CD4-positive, alpha-beta T cell (primary cell): ENCODE data around the gene ZCCHC10. TPM values are rescaled to one million over a fixed set of nuclear protein-coding genes. Genes with fewer than 3 reads are reported as not detected.

Experiments
- ATAC-seq: fragments of 200-7000 bp; cut with Tn5 transposase; one replicate; pipeline ENCODE4 v1.10.0; 2022; ENCODE audit warnings: mild to moderate bottlenecking; ENCODE audit not compliant: poor library complexity
- CTCF ChIA-PET: fragments of 350-600 bp; sonication (Branson Sonifier 250); formaldehyde crosslinking; loops from one replicate; lab custom pipeline; 2021; ENCODE audit warnings: antibody characterized with exemption, inconsistent platforms; lab: Charles Lee
- POLR2A ChIA-PET: fragments of 350-600 bp; sonication (Branson Sonifier 250); formaldehyde crosslinking; loops from one replicate; lab custom pipeline; 2021; ENCODE audit warnings: antibody characterized with exemption, inconsistent platforms; lab: Charles Lee
- DNase-seq, 14 experiments: peaks; one replicate each; pipeline ENCODE4 v3.0.0-alpha.2; 2013 to 2020; ENCODE audit warnings: mixed read lengths in 2 of 14
- H3K27ac ChIP-seq, 2 donors: one replicate each; pipeline versions ENCODE4 v1.5.1 to v1.7.0; 2013; ENCODE audit warnings: low read length in 2 of 2, low read depth in 1 of 2, mild to moderate bottlenecking in 1 of 2
- H3K27me3 ChIP-seq, 2 experiments: 1 replicate in 1 of 2; 2 replicates in 1 of 2; pipeline versions ENCODE4 v1.6.1 to v1.7.0; 2013; ENCODE audit warnings: low read length in 2 of 2, control low read depth in 1 of 2, mild to moderate bottlenecking in 1 of 2, moderate library complexity in 1 of 2; ENCODE audit not compliant: insufficient read depth in 2 of 2, control insufficient read depth in 1 of 2
- H3K36me3 ChIP-seq: one replicate; pipeline ENCODE4 v1.6.1; 2013; ENCODE audit warnings: low read length, control low read depth; ENCODE audit not compliant: insufficient read depth
- H3K4me1 ChIP-seq: one replicate; pipeline ENCODE4 v1.6.1; 2013; ENCODE audit warnings: low read length, control low read depth; ENCODE audit not compliant: insufficient read depth
- H3K4me3 ChIP-seq: one replicate; pipeline ENCODE4 v1.5.1; 2013; ENCODE audit warnings: mild to moderate bottlenecking, low read length, moderate library complexity
- H3K9me3 ChIP-seq, 2 experiments: 1 replicate in 1 of 2; 2 replicates in 1 of 2; pipeline versions ENCODE4 v1.6.1 to v1.7.0; 2013; ENCODE audit warnings: low read length in 2 of 2, mild to moderate bottlenecking in 2 of 2, control low read depth in 1 of 2, moderate library complexity in 1 of 2; ENCODE audit not compliant: control insufficient read depth in 1 of 2, insufficient read depth in 1 of 2
- H3K27ac Mint-ChIP-seq: one replicate; pipeline ENCODE4 v1.8.0; 2020; ENCODE audit warnings: mixed read lengths
- H3K27me3 Mint-ChIP-seq: one replicate; pipeline ENCODE4 v1.8.0; 2021; ENCODE audit warnings: mixed read lengths
- H3K36me3 Mint-ChIP-seq: one replicate; pipeline ENCODE4 v1.8.0; 2021; ENCODE audit warnings: low read depth, mixed read lengths
- H3K4me1 Mint-ChIP-seq: one replicate; pipeline ENCODE4 v1.8.0; 2021; ENCODE audit warnings: low read depth, mixed read lengths
- H3K4me3 Mint-ChIP-seq: one replicate; pipeline ENCODE4 v1.8.0; 2020; ENCODE audit warnings: mild to moderate bottlenecking, mixed read lengths
- H3K9me3 Mint-ChIP-seq: one replicate; pipeline ENCODE4 v1.8.0; 2020; ENCODE audit warnings: mixed read lengths
- CTCF ChIP-seq: fragments of 200-600 bp; IDR thresholded peaks from one replicate; pipeline ENCODE4 v1.8.0; 2022; ENCODE audit warnings: antibody characterized with exemption, mild to moderate bottlenecking
- intact Hi-C, 2 experiments: fragments of 100-400 bp; cut with DNase I in 1 of 2; cut with micrococcal nuclease in 1 of 2; formaldehyde crosslinking; loops; one replicate each; pipeline versions ENCODE4 v1.15.1 to v1.9.0; 2023 to 2025; cut with DNase I, micrococcal nuclease
- total RNA-seq, 174 experiments: library from RNA in 2 of 174; stranded (reverse) in 2 of 174; gene quantifications; one replicate each; pipeline ENCODE4 v1.2.3 and lab custom pipeline; 2021 to 2026

The ZCCHC10 gene
- total RNA-seq, 2 experiments from 2014 or later, result 17.7 to 20.1 TPM

GRCh38 chr5:133052317-133053175, 26.2 kb upstream of the ZCCHC10 start:
- Mint-ChIP-seq H3K4me3 (peak overlapping the region; percentile 100), H3K4me1 (peaks cover 70% of the 10 kb centered on the region), H3K9me3 (no peaks in the 10 kb centered on the region), H3K27ac (peak overlapping the region; percentile 100), H3K36me3 (peaks cover 33% of the 10 kb centered on the region), H3K27me3 (no peaks in the 10 kb centered on the region)
- Histone ChIP-seq H3K9me3 (no peaks in the 10 kb centered on the region), H3K27me3 (no peaks in the 10 kb centered on the region), H3K27ac (peak overlapping the region; percentile 95 to 99), H3K36me3 (no peaks in the 10 kb centered on the region), H3K4me3 (peak overlapping the region; percentile 98), H3K4me1 (peaks cover 43% of the 10 kb centered on the region)
- peak; percentile 12 for ATAC-seq
- TF ChIP-seq CTCF, result no peak
- ChIA-PET POLR2A (interaction anchor here (0.6 to 3.1 kb wide), 33 partner anchors 9 to 1706 kb away, joined by 3 to 97 read pairs (median 5); partner anchors contain the start of genes AFF4, CCNI2, DDX46 and GDF9), CTCF (interaction anchor here (0.6 to 2.1 kb wide), 3 partner anchors 25 to 110 kb away, joined by 3 to 6 read pairs (median 3); partner anchors contain the start of gene ZCCHC10)
- intact Hi-C loops, result loop anchor here in 1 of 2 experiments (2.0 to 10.0 kb wide), 7 partner anchors 88 to 1592 kb away; partner anchors contain the start of genes C5orf15, IRF1, KIF3A and PPP2CA
- DNase-seq, result peak in 13 of 14 experiments; percentile 9 to 70 (median 30)

- Mint-ChIP-seq H3K27me3 (no peaks in the 10 kb centered on the region), H3K36me3 (peaks cover 31% of the 10 kb centered on the region), H3K27ac (peak within 1 kb of the TSS; percentile 100), H3K9me3 (no peaks in the 10 kb centered on the region), H3K4me1 (peaks cover 64% of the 10 kb centered on the region), H3K4me3 (peak within 1 kb of the TSS; percentile 100)
- Histone ChIP-seq H3K9me3 (no peaks in the 10 kb centered on the region), H3K4me3 (peak within 1 kb of the TSS; percentile 98), H3K27me3 (no peaks in the 10 kb centered on the region), H3K36me3 (no peaks in the 10 kb centered on the region), H3K4me1 (peaks cover 40% of the 10 kb centered on the region), H3K27ac (peak within 1 kb of the TSS; percentile 95 to 99)
- ChIA-PET POLR2A (interaction anchor here (0.6 to 3.1 kb wide), 37 partner anchors 10 to 1707 kb away, joined by 3 to 97 read pairs (median 4); partner anchors contain the start of genes AFF4, CCNI2, DDX46 and GDF9), CTCF (interaction anchor here (0.6 to 2.1 kb wide), 6 partner anchors 21 to 110 kb away, joined by 3 to 6 read pairs (median 4); partner anchors contain the start of genes AFF4 and ZCCHC10)
- ATAC-seq (peak; percentile 88), DNase-seq (peak; percentile 93 to 100 (median 95))
- intact Hi-C loops, result loop anchor here (1.0 to 10.0 kb wide), 10 partner anchors 25 to 1593 kb away; partner anchors contain the start of genes AFF4 (in 1 of the 2), C5orf15 (in 1 of the 2), GDF9 (in 1 of the 2) and IRF1 (in 1 of the 2)
- no peak for TF ChIP-seq CTCF
These were observed 25.4 kb upstream of the ZCCHC10 start, which contains the start of gene HSPA4 for GRCh38 chr5:133051542-133052316. TSS of gene HSPA4 (plus strand) at chr5:133052013. CDS start at chr5:133052251, 238 bp downstream.
